Measurements from ENCODE around the gene DMRTC2.

The DMRTC2 gene

GRCh38 chr19:41853344-41853743, 8.5 kb downstream of the DMRTC2 start:
- no peaks in the 10 kb centered on the region for H3K36me3 ChIP-seq (ENCODE audit: control insufficient read depth in 2 of 2, insufficient read depth in 1 of 2, low read length in 2 of 2)
- TF ChIP-seq, protein P1, sequence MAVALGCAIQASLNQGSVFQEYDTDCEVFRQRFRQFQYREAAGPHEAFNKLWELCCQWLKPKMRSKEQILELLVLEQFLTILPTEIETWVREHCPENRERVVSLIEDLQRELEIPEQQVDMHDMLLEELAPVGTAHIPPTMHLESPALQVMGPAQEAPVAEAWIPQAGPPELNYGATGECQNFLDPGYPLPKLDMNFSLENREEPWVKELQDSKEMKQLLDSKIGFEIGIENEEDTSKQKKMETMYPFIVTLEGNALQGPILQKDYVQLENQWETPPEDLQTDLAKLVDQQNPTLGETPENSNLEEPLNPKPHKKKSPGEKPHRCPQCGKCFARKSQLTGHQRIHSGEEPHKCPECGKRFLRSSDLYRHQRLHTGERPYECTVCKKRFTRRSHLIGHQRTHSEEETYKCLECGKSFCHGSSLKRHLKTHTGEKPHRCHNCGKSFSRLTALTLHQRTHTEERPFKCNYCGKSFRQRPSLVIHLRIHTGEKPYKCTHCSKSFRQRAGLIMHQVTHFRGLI (tag by site-specific recombination; IDR thresholded peaks at IDR 0.05), result no peak
- TF ChIP-seq SCRT1 (tag by site-specific recombination; IDR thresholded peaks at IDR 0.05; ENCODE audit: borderline replicate concordance), result no peak
- TF ChIP-seq KLF1 (tag by site-specific recombination; IDR thresholded peaks at IDR 0.05), result no peak
- no peak for TF ChIP-seq ZNF426 (tag by site-specific recombination; IDR thresholded peaks at IDR 0.05)
- no peak for TF ChIP-seq PRDM10 (tag by site-specific recombination; IDR thresholded peaks at IDR 0.05)
- TF ChIP-seq, protein P2, sequence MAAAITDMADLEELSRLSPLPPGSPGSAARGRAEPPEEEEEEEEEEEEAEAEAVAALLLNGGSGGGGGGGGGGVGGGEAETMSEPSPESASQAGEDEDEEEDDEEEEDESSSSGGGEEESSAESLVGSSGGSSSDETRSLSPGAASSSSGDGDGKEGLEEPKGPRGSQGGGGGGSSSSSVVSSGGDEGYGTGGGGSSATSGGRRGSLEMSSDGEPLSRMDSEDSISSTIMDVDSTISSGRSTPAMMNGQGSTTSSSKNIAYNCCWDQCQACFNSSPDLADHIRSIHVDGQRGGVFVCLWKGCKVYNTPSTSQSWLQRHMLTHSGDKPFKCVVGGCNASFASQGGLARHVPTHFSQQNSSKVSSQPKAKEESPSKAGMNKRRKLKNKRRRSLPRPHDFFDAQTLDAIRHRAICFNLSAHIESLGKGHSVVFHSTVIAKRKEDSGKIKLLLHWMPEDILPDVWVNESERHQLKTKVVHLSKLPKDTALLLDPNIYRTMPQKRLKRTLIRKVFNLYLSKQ (tag by site-specific recombination; IDR thresholded peaks at IDR 0.05; ENCODE audit: borderline replicate concordance), result no peak
- TF ChIP-seq ZNF621 (tag by site-specific recombination; IDR thresholded peaks at IDR 0.05), result no peak
- no peak for TF ChIP-seq ZNF148 (tag by site-specific recombination; IDR thresholded peaks at IDR 0.05; ENCODE audit: borderline replicate concordance)
- no peak for TF ChIP-seq GLI2 (tag by site-specific recombination; IDR thresholded peaks at IDR 0.05; ENCODE audit: borderline replicate concordance, low read depth)
- no peak for TF ChIP-seq PATZ1 (tag by site-specific recombination; IDR thresholded peaks at IDR 0.05)
- no peak for TF ChIP-seq ZNF221 (tag by site-specific recombination; IDR thresholded peaks at IDR 0.05; ENCODE audit: borderline replicate concordance)
- no peak for TF ChIP-seq ZNF837 (tag by site-specific recombination; IDR thresholded peaks at IDR 0.05)
- TF ChIP-seq GLIS2 (tag by site-specific recombination; IDR thresholded peaks at IDR 0.05), result no peak
- TF ChIP-seq WT1 (tag by site-specific recombination; IDR thresholded peaks at IDR 0.05), result no peak
- TF ChIP-seq ZNF341 (tag by site-specific recombination; IDR thresholded peaks at IDR 0.05; ENCODE audit: low read depth), result no peak
- TF ChIP-seq ZNF133 (tag by site-specific recombination; IDR thresholded peaks at IDR 0.05), result no peak
- H3K27ac ChIP-seq (ENCODE audit: extremely low read depth, low read depth, low read length), result no peak overlapping the region

More at GRCh38 chr19:41853344-41853743, 8.5 kb downstream of the DMRTC2 start:
- ChIA-PET CTCF (interaction anchor here (0.6 to 4.7 kb wide), 6 partner anchors 17 to 1692 kb away, joined by 3 to 49 read pairs (median 6); no protein-coding TSS in a partner anchor), POLR2A (interaction anchor here (2.9 kb wide), 1 partner anchor 13 kb away, joined by 9 read pairs; no protein-coding TSS in a partner anchor)
- no peaks in the 10 kb centered on the region for H3K9me3 ChIP-seq (ENCODE audit: control insufficient read depth, insufficient read depth, low read depth, low read length)
- H3K4me3 ChIP-seq (ENCODE audit: low read depth, low read length), result no peak overlapping the region
- no peaks in the 10 kb centered on the region for H3K4me1 ChIP-seq (ENCODE audit: control insufficient read depth, insufficient read depth, low read length)
